HEK293 (cell line): Measurements from ENCODE around the gene XRN2.

Experiments
- CTCF ChIA-PET: fragments of 350-600 bp; formaldehyde crosslinking; extraction: SDS; loops from one replicate; lab custom pipeline; 2021; ENCODE audit warnings: antibody characterized with exemption; lab: Yijun Ruan, JAX
- POLR2A ChIA-PET: fragments of 300-600 bp; formaldehyde crosslinking; extraction: SDS; loops from one replicate; lab custom pipeline; 2020; ENCODE audit warnings: antibody characterized with exemption, inconsistent platforms; lab: Yijun Ruan, JAX
- H3K27ac ChIP-seq: fragments of 200-500 bp; sonication (Bioruptor generic); 2 replicates; pipeline ENCODE4 v1.5.1; 2014; ENCODE audit warnings: low read depth, low read length, control low read depth, inconsistent platforms; ENCODE audit errors: extremely low read depth
- H3K36me3 ChIP-seq, 2 experiments: fragments of 200-500 bp in 1 of 2; sonication (Bioruptor generic) in 1 of 2; 1 replicate in 1 of 2; 2 replicates in 1 of 2; pipeline ENCODE4 v1.5.1; 2014 to 2017; ENCODE audit warnings: inconsistent platforms in 2 of 2, low read length in 2 of 2; ENCODE audit not compliant: control insufficient read depth in 2 of 2, insufficient read depth in 1 of 2
- H3K4me1 ChIP-seq: fragments of 200-500 bp; sonication (Bioruptor generic); 2 replicates; pipeline ENCODE4 v1.5.1; 2014; ENCODE audit warnings: mild to moderate bottlenecking, low read length, inconsistent platforms; ENCODE audit not compliant: control insufficient read depth, insufficient read depth
- H3K4me3 ChIP-seq: 2 replicates; pipeline ENCODE4 v1.5.1; 2011; ENCODE audit warnings: low read depth, mild to moderate bottlenecking, control low read depth, low read length, moderate library complexity
- H3K9me3 ChIP-seq: fragments of 200-500 bp; sonication (Bioruptor generic); 2 replicates; pipeline ENCODE4 v1.5.1; 2014; ENCODE audit warnings: low read depth, low read length, inconsistent platforms; ENCODE audit not compliant: control insufficient read depth, insufficient read depth
- ATF2 ChIP-seq: fragments of 450-650 bp; formaldehyde crosslinking; IDR thresholded peaks from 2 replicates; pipeline ENCODE4 v1.5.1; 2016; ENCODE audit warnings: missing biosample characterization, missing genetic modification characterization, low read depth
- CTCF ChIP-seq: fragments of 450-650 bp; formaldehyde crosslinking; IDR thresholded peaks from 2 replicates; pipeline ENCODE4 v1.5.1; 2016; ENCODE audit warnings: missing biosample characterization, missing genetic modification characterization
- GLI4 ChIP-seq: fragments of 450-650 bp; formaldehyde crosslinking; IDR thresholded peaks from 2 replicates; pipeline ENCODE4 v1.5.1; 2016; ENCODE audit warnings: missing biosample characterization, missing genetic modification characterization
- HIC1 ChIP-seq: fragments of 450-650 bp; formaldehyde crosslinking; IDR thresholded peaks from 2 replicates; pipeline ENCODE4 v1.5.1; 2016; ENCODE audit warnings: missing biosample characterization, missing genetic modification characterization
- KLF10 ChIP-seq: fragments of 450-650 bp; IDR thresholded peaks from 2 replicates; pipeline ENCODE4 v1.5.1; 2018; ENCODE audit warnings: missing biosample characterization, mild to moderate bottlenecking, missing genetic modification characterization
- OVOL3 ChIP-seq: fragments of 450-650 bp; formaldehyde crosslinking; IDR thresholded peaks from 2 replicates; pipeline ENCODE4 v1.5.1; 2016; ENCODE audit warnings: missing biosample characterization, missing genetic modification characterization
- PRDM6 ChIP-seq: fragments of 450-650 bp; formaldehyde crosslinking; IDR thresholded peaks from 2 replicates; pipeline ENCODE4 v1.5.1; 2017; ENCODE audit warnings: missing biosample characterization, missing genetic modification characterization
- TRIM28 ChIP-seq: IDR thresholded peaks from 2 replicates; pipeline ENCODE4 v1.6.1; 2011; ENCODE audit warnings: low read length, control low read depth, borderline replicate concordance
- ZBTB10 ChIP-seq: fragments of 450-650 bp; formaldehyde crosslinking; IDR thresholded peaks from 2 replicates; pipeline ENCODE4 v1.5.1; 2016; ENCODE audit warnings: missing biosample characterization, missing genetic modification characterization
- ZBTB6 ChIP-seq: fragments of 450-650 bp; formaldehyde crosslinking; IDR thresholded peaks from 2 replicates; pipeline ENCODE4 v1.5.1; 2017; ENCODE audit warnings: missing biosample characterization, missing genetic modification characterization
- ZBTB7A ChIP-seq: fragments of 450-650 bp; formaldehyde crosslinking; IDR thresholded peaks from 2 replicates; pipeline ENCODE4 v1.5.1; 2016; ENCODE audit warnings: low read depth, missing biosample characterization, missing genetic modification characterization
- ZNF112 ChIP-seq: fragments of 450-650 bp; formaldehyde crosslinking; IDR thresholded peaks from 2 replicates; pipeline ENCODE4 v1.5.0; 2017; ENCODE audit warnings: missing biosample characterization, missing genetic modification characterization
- ZNF121 ChIP-seq: fragments of 450-650 bp; formaldehyde crosslinking; IDR thresholded peaks from 2 replicates; pipeline ENCODE4 v1.5.1; 2016; ENCODE audit warnings: missing biosample characterization, missing genetic modification characterization
- ZNF169 ChIP-seq: fragments of 450-650 bp; formaldehyde crosslinking; IDR thresholded peaks from 2 replicates; pipeline ENCODE4 v1.5.1; 2016; ENCODE audit warnings: missing biosample characterization, missing genetic modification characterization
- ZNF26 ChIP-seq: fragments of 450-650 bp; formaldehyde crosslinking; IDR thresholded peaks from 2 replicates; pipeline ENCODE4 v1.5.1; 2016; ENCODE audit warnings: missing biosample characterization, missing genetic modification characterization
- ZNF302 ChIP-seq: fragments of 450-650 bp; formaldehyde crosslinking; IDR thresholded peaks from 2 replicates; pipeline ENCODE4 v1.5.1; 2016; ENCODE audit warnings: missing biosample characterization, missing genetic modification characterization, low read depth
- ZNF366 ChIP-seq: fragments of 450-650 bp; formaldehyde crosslinking; conservative IDR thresholded peaks from 2 replicates; pipeline ENCODE4 v1.5.1; 2016; ENCODE audit warnings: missing biosample characterization, missing genetic modification characterization
- ZNF629 ChIP-seq: fragments of 450-650 bp; formaldehyde crosslinking; IDR thresholded peaks from 2 replicates; pipeline ENCODE4 v1.5.1; 2017; ENCODE audit warnings: missing biosample characterization, missing genetic modification characterization

The XRN2 gene

GRCh38 chr20:21322921-21323331 is 19.8 kb downstream of the XRN2 start (continued):
- TF ChIP-seq ZBTB6 (tag by site-specific recombination) (0 out of 2 replicates have a peak, but pooled peaks have one; percentile 25), ZNF112 (no peak)

GRCh38 chr20:21323640-21324039 is 20.5 kb downstream of the XRN2 start:
- POLR2A ChIA-PET = interaction anchor here (1.0 kb wide), 1 partner anchor 21 kb away, joined by 3 read pairs; the partner anchor contains the start of gene XRN2

More at GRCh38 chr20:21323640-21324039, 20.5 kb downstream of the XRN2 start:
- H3K9me3 ChIP-seq = no peaks in the 10 kb centered on the region
- CTCF ChIA-PET = no interaction called here
- peaks cover 32% of the 10 kb centered on the region for H3K4me1 ChIP-seq
- TF ChIP-seq ZNF366 (tag by site-specific recombination) (0 out of 2 replicates have a peak, but pooled peaks have one; percentile 19), PRDM6 (tag by site-specific recombination) (peak; percentile 46), KLF10 (tag by site-specific recombination) (no peak), HIC1 (tag by site-specific recombination) (peak; percentile 26; the same call in 1 of the 2 replicates), CTCF (tag by site-specific recombination) (no peak), GLI4 (no peak), ZNF169 (tag by site-specific recombination) (no peak), ZBTB7A (no peak), ZNF121 (no peak), ZNF302 (no peak), TRIM28 (no peak), ZBTB10 (tag by site-specific recombination) (no peak), ATF2 (tag by site-specific recombination) (0 out of 2 replicates have a peak, but pooled peaks have one; percentile 18), OVOL3 (no peak), ZNF26 (tag by site-specific recombination) (no peak), ZNF629 (tag by site-specific recombination) (peak; percentile 69)
- no peak overlapping the region for H3K4me3 ChIP-seq
- no peak overlapping the region for H3K27ac ChIP-seq
- H3K36me3 ChIP-seq = peaks cover 0 to 7% of the 10 kb centered on the region in 2 experiments; a peak in 2 of 3 replicates
